HuH-7.5 (cell line): ENCODE results near the gene FBXL13.

Experiments used
- DNase-seq: peaks from one replicate; pipeline ENCODE4 v3.0.0; 2011; ENCODE audit warnings: low spot score

Gene FBXL13

DNA sequence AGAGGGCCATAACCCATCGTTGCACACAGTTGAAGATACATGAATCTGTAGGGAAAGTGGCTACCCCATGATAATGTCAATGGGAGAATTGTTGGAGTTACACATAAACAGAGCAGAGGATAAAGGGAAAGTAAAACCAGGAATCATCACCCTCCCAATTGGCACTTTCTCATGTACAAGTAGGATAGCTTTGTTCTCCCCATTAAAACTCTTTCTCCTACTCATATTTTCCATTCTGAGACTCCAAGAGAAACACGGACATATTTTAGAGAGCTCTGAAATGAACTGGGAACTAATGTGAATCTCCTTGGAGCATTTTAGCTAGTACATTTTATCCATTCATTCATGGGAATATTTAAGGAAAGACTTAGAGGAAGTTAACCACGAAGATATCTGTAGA lies 179.0 kb downstream of the FBXL13 start:
- DNase-seq: no peak

DNA sequence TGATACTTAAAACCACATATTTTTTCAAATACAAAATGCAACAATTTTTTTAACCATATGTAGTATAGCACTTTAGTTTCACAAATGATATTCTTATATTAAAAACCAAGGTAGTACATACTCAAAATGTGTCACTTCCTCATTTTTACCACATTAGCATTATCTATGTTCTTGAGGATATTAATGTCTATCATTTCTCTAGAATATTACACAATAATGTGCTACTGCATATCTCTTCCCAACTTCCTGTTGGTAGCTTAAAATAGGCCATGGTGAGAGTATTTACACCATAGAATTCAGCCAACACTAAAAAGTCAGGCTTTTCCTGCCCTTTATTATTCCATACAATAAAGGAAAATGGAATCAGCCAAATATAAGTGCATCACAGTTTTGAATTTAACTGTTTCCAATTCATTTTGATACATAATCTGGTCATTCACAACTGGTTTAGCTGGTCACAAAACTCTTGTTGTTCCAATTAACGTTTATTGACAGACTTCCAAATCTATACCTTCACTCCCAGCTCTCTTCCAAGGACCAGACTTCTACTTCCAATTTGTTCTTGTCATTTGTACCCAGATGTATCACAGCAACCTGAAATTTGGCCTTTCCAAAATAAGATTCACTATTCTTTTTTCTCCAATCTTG lies 181.8 kb downstream of the FBXL13 start:
- no peak for DNase-seq

DNA sequence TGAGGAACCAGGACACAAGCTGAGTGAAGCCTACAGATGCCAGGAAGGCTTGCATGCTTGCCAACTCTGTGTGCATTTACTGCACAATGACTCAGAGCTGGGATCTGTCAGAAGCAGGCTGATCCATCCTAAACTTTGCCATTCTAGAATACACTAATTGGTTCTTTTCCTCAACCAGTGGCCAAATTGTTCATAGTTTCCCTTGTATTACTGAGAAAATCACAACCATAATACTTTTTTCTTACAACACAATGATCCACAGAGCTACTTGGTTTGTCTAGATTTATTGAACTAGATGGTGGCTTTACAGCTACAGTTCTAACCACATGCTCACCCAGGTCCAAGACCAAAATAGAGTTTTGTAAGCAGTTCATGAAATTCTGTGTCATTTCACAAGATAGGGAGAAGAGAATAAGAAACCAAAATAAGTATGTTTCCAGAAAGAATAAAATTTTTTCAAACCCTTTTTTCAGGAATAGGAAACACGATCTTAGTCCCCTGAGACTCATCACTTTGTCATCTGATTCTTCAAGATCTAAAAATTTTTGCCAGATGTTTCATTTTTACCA lies 182.8 kb downstream of the FBXL13 start:
- DNase-seq: no peak

DNA sequence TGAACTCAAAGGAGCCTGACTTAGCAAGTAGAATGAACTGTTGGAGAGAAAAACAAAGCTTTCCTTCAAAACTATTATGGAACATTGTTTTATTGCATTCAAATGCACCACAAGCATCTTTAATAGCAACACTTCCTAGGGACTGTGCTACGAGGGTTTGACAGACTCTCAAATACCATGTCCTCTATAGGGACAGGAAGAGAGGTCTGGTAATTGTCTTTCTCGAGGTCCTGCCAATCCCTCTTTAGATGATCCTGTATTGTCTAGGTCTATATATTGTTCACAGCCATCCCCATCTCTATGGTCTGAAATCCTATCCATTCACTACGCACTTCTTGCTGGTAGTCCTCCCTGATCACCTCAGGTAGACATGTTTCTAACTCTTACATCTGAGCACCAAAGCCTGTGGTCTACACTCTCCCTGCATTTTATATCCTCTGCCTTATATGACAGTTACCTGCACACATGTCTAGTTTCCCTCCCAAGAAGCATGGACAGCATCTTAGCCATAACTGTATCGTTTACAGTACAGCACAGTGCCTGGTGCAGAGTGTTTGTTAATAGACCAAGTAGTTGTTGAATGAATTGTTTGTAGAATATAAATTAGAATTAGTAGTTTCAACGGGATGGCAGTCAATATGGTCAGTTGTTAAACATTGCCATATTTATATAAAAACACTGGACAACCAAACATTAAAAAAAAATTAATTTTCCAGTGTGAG lies 183.5 kb downstream of the FBXL13 start:
- no peak for DNase-seq

DNA sequence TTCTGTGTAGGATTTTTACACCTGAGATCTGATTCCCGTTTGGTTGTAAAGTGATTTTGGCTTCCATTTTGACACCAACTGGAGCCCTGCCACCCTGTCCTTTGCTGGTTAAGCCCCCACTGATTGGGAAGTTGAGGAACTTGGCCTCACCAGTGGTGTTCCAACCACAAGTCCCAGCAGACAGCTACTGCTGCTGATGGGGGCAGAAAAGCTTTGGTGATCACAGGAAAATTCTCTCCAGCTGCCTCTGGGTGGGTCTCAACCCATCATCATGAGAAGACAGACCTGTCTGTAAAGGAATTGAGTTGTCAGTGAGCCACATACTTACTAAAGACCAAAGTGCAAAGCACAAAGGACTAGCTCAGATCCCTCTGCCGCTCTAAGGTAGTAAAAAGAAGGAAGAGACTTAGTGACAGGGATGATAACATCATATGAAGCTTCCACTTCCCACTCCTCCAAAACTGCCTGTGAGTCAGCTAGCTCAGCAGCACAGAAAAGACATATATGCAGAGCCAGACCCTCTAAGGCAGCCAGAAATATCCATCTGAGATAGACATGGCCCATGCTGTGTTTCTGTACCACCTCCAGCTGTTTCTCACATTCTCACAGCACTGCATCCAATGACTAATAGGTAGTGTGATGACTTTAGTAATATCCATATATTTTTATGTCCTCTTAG lies 184.2 kb downstream of the FBXL13 start:
- no peak for DNase-seq

DNA sequence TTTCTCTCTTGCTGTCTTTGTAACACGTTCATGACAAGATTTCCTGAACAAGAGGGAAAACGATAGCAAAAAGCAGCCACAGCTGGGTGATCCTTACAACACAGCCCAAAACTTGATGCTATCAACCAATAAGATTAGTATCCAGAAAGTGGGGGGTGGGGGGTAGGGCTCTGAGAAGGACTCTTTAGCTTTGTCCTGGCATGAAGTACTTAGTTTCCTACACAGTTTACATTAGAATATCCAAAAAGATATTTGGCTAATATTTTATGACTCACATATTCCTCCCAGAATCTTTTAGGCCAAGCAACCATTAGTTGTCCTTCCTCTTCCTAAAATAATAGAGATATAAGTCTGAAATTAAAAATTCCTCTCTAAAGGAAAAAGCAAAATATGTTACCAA lies 184.7 kb downstream of the FBXL13 start:
- DNase-seq: no peak

DNA sequence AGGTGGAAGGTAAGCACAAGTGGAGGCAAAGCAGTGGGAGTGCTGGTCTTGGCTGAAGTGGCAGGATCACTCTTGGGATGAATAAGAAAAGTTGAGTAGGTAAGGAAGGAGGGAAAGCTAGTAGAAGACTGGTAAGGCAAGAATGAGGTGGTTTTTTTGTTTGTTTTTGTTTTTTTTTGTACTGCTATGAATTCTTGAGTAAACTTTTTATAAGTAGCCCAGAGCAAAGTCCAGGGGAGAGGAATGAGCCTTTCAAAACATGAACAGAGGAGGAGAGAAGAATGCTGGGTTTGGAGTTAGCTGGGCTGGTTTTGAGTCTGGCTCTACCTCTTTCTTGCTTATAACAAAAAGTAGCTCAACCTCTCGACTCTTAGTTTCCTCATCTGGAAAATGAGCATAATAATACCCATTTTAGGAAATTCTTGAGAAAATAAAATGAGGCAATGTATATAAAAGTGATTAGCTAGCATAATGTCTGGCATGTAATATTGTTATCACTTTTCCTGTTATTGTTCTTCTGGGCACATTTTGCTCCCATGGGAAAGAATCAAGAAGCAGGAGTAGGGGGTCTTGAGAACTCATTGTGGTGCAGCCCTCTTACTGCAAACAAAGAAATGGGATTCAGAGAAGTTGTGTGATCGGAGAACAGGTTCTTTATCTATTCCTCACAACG lies 185.9 kb downstream of the FBXL13 start:
- no peak for DNase-seq

DNA sequence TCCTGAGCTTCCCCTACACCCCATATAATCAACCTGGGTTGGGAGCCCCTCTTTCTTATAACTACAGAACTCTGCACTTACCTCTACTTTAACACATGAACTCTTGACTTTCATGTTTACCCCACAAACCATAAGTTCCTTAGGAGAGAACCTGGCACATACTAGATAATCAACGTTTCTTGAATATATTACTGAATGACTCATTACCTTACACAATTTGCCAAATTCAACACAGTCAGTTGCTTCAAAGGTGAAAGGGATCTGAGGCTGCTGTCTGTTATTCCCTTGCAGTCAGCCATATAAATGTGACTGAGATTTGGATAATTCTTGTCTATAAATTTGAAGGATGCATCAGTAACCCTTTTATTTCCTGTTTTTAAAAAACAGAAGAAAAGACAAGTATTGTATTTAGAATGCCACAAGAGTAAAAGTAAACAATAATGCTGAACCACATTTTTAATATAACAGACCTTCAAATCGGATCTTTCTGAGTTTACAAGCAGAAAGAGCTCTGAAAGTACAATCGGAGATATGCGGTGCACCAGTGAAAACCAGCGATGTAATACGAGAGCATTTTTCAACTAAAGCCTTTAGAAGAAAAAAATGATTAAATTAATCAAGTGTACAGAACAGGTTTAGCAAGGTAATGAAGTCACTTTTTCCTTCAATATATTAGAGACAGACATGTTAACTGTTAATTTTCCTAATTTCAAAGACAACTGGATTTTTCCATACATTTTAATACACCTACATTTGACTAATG lies 191.3 kb downstream of the FBXL13 start:
- DNase-seq: no peak

DNA sequence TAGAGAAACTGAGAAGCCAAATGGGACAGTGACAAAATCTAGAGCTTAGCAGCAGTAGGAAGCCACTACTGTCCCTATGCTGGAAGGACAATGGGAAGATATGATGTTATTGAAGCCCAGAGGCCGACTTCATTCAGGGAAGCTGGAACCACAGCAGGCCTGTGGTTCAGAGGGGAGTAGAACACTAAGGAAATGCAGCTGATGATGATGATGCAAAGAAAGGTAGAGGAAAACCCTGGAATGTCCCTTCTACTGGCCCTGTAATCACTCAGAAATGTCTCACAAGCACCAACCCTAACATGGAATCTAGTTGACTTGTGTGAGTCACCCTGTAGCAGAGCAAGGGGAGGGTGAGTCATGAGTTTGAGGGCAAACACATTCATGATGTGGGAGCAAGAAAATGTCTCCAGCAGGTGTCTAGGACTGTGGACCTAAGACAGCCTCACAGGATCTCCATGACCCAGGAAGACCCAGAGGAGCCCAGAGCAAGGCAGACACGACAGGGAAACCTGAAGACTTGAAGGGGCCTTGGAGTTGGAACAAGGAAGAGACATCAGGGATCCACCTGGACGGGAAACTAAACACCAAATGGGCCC lies 198.8 kb downstream of the FBXL13 start:
- DNase-seq: no peak

DNA sequence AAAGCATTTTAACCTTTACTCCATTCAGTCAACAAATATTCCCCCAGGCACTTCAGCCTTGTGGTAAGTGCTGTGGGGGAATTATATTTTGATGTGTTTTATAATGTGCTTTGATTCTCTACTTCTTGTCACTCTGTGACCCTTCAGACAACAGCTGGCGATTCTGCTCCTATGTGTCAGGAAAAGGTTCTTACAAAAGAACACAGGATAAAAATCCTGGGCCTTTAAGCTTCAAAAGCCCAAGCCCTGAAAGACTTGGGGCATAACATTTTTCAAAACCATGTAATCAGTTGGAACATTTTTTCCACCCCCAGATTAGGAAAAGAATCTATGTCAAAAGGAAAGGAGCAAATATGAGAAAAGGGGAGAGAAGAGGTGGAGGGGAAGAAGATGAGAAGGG lies 199.6 kb downstream of the FBXL13 start:
- DNase-seq: no peak

DNA sequence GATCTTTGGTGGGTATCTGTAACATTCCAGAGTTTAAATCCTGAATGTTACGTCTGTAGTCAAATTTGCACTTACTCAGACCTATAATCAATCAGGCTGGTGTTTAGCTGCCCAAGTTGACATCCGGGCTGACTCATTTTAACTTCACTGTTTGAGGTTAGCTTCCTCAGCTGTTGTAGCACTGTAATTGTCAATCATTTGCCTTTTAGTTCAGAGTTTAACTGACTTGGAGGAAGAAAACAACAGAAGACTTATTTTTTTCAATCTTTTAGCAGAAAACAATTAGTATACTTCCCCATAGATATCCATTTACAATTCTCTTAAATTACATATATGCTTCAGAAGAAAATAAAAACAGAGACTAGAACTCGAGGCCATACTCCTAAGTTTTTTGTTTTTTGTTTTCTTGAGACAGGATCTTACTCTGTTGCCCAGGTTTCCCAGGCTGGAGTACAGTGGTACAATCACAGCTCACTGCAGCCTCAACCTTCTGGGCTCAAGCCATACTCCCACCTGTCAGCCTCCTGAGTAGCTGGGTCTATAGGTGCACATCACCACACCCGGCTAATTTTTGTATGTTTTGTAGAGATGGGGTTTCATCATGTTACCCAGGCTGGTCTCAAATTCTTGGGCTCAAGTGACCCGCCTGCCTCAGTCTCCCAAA lies 200.3 kb downstream of the FBXL13 start:
- no peak for DNase-seq

DNA sequence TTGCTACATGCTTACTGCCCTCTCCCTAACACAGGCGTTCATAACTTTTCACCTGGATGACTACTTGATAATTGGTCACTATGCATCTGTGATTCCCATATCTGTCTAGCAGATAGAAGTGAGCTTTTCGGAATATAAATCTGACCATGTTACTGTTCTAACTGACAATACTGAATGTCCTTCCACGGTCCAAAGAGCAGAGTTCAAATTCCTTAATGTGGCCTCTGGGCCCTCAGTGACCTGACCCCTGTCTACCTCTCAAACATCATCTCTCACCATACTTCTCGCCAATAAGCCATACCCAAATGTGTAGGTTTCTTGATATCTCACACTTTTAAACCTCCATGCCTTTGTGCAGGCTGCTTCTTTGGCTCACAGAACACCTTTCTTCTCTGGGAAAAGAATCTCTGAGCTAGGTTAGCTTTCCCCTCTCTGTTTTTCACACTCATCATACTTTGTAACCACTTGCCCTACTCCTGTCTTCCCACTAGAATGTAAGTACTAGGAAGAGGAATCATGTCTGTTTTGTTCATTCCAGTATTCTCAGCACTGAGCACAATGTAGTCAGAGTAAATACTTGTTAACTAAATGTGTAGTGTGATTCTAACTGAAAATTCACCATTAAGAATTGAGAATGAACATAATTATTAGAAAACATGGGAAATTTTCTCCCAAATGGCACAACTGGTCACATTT lies 201.0 kb downstream of the FBXL13 start:
- DNase-seq: no peak

DNA sequence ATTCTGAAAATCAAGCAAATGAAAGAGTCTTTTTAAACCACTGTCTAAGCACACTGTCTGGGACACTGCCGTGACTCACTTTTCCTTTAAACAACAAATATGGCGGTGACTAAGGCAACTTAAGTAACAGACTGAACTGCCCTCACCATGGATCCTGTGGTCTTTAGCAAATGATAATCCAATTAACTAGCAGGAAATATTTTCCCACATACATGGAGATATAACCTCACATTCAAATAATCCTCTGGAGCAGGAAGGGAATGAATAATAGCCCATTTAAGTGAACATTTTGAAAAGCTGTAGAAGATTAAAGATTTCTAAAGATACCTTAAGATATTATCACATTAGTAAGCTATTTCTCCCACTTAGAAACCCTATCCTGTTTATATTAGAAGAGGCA lies 202.1 kb downstream of the FBXL13 start:
- no peak for DNase-seq

DNA sequence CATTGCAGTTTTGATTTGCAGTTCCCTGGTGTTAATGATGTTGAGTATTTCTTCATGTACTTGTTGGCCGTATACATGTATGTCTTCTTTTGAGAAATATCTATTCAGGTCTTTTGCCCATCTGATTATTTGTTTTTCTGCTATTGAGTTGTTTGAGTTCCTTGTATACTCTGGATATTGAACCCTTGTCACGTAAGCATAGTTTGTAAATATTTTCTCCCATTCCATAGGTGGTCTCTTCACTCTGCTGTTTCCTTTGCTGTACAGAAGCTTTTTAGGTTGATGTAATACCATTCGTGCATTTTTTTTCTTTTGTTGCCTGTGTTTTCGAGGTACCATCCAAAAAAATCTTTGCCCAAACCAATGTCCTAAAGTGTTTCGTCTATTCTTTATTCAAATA lies 205.4 kb downstream of the FBXL13 start:
- no peak for DNase-seq

DNA sequence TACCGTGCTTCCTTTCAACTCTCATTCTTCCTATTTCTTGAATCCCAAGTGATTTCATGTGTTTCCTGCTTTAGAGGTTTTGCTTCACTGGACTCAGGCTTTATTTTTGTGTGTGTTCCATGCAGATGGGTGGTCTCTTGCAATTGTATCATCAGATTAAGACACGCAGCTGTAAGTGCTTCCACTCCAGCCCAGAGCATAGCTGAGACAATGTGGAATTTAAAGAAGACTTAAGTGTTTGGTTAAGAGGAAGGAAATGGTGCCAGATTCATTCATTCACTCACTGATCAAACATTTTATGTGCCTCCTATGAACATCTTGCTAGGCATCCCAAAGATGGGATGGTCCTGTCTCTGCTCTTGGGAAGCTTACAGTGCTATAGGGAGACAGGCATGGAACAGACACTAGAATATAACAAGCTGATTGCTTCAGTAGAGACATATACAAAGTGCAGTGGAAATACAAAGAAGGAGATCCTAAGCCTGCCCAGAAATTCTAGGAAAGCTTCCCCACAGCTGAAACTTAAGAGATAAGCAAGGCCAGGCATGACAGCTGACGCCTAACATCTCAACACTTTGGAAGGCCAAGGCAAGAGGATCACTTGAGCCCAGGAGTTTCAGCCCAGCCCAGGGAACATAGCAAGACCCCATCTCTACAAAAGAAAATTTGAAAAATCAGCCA lies 207.9 kb downstream of the FBXL13 start:
- no peak for DNase-seq

DNA sequence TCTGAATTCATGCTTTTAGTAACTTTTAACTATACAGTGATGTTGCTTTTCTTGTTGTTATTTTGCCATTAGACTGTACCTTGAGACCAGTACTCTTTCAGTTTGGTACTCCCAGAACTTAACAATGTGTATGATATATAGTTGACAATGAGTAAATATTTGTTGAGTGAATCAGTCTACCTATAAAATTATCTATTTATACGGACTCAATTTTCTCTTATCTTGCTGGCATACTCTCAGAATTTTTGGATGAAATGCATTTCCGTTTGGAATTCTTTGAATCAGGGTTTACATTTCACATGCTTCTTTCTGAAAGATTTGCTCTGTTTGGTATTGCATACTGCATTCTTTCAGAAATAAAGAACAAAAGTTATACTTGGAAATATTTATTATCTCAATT lies 209.6 kb downstream of the FBXL13 start:
- DNase-seq: no peak

DNA sequence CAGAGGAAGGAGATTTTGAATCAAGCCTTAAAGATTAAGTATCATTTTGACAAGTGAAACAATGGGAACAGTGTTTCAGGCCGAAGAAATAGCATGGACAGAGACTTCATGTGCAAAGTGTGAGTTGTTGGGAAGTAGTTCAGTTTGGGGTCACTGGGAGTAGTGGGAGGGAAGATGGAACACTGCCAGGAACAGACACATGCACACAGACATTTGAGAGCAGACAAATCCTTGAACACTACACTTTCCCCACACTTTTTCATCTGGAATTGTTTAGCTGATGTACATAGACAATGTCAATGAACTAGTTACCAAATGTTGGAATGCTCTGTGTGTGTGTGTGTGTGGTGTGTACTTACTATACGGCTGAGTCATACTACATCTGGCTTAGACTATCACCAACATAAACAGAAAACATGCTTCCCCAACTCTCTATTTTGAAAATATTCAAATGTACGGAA lies 214.2 kb downstream of the FBXL13 start:
- no peak for DNase-seq

DNA sequence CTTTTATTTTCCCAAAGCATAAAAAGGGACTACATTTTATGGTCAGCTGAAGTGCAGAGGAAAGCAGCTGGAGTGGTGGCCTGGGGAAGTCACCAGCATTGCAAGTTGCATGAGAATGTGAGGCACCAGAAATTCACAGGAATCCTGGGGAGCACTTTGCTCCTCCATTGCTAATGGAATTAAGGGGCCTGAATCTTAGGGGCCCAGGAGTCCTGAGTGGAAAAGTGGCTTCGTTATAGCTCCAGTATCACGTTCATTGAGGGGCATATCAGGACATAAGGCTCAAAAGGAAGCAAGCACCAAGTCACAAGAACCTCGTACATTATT lies 214.8 kb downstream of the FBXL13 start:
- DNase-seq: no peak

DNA sequence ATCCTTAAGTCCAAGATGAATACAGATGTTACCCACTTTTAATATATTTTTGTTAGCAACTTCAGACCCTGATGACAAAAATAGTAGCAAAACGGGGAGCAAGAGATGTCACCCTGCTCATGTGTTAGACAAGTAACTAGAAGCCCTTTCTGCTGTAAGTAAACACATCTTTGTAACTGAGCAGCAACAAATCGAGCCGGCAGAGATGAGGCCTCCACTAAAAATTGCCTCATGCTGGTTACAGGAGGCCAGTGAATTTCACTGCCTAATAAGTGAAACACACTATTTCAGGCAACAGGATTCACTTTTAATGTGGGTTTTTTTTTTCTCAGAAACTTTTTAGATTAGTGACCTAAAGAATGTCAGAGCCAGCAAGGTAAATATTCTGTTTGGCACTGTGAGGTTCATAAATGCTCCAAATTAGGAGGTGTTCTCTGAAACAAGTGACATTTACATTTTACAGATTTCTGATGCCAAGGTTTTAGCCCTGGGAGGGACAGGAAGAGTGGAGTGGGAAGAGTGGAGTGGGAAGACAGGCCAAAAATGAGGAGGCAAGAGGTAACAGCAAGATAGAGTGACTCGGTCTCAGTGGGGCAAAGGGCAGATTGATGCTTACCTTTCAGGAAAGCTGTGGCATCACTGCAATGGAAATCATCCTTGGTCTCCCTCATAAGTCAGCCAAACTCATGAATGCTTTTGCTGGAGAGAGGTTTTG lies 215.4 kb downstream of the FBXL13 start:
- DNase-seq: no peak
